A172 (cell line): ENCODE data around the gene CLDN9. TPM values are rescaled to one million over a fixed set of nuclear protein-coding genes. Genes with fewer than 3 reads are reported as not detected.

Source experiments
- DNase-seq: peaks from one replicate; pipeline ENCODE4 v3.0.0-alpha.2; 2015; ENCODE audit warnings: low spot score
- total RNA-seq: library from RNA; depleted of rRNA; stranded (reverse); fragments of >200 nt; shearing (Covaris generic); gene quantifications from 2 replicates; pipeline ENCODE4 v1.2.3, GENCODE V29; 2014; rRNA removed

The CLDN9 gene
- 0.16 TPM in 1 of 2 replicates, not detected in the other for total RNA-seq

GRCh38 chr16:3012828-3013420 is at the start of gene CLDN9:
Gene CLDN9, plus strand, starts transcription at chr16:3012923. Its CDS starts 440 bp downstream, at chr16:3013363.
- peak; percentile 67 for DNase-seq

GRCh38 chr16:2963074-2963722 is 49.5 kb upstream of the CLDN9 start:
- no peak for DNase-seq

- peak; percentile 55 for DNase-seq
Measured at GRCh38 chr16:2963723-2964474, 48.8 kb upstream of the CLDN9 start, which contains the start of gene KREMEN2. Gene KREMEN2, plus strand, starts transcription at chr16:2964275. Its CDS starts 246 bp downstream, at chr16:2964521.

GRCh38 chr16:2964475-2965336 is 48.0 kb upstream of the CLDN9 start:
- peak; percentile 64 for DNase-seq

GRCh38 chr16:2966043-2966807 is 46.5 kb upstream of the CLDN9 start:
- no peak for DNase-seq

GRCh38 chr16:2966808-2967191 is 45.9 kb upstream of the CLDN9 start:
- no peak for DNase-seq

- no peak for DNase-seq
Measured at GRCh38 chr16:2967211-2967631, 45.5 kb upstream of the CLDN9 start.

- DNase-seq, result no peak
Measured at GRCh38 chr16:2967721-2968161, 45.0 kb upstream of the CLDN9 start.

- no peak for DNase-seq
Measured at GRCh38 chr16:2968368-2968737, 44.4 kb upstream of the CLDN9 start.

- DNase-seq, result peak; percentile 79
Measured at GRCh38 chr16:2968738-2969544, 43.8 kb upstream of the CLDN9 start, which contains the start of gene PAQR4. Gene PAQR4, plus strand, starts transcription at chr16:2969348. Its CDS starts 327 bp downstream, at chr16:2969675.

GRCh38 chr16:2969545-2970521 is 42.9 kb upstream of the CLDN9 start:
- DNase-seq, result peak; percentile 70

- no peak for DNase-seq
Measured at GRCh38 chr16:2970563-2970962, 42.2 kb upstream of the CLDN9 start.

GRCh38 chr16:2971134-2971984 is 41.4 kb upstream of the CLDN9 start:
- DNase-seq, result no peak

- DNase-seq, result no peak
Measured at GRCh38 chr16:2971985-2972784, 40.5 kb upstream of the CLDN9 start.

- DNase-seq, result no peak
Measured at GRCh38 chr16:2973093-2973492, 39.6 kb upstream of the CLDN9 start.

- no peak for DNase-seq
Measured at GRCh38 chr16:2973605-2974318, 39.0 kb upstream of the CLDN9 start.
